SK-N-SH treated with all-trans-retinoic acid at 6 μM for 48 hours (cell line): ENCODE data around the gene CCL23.

Experiments
- ATAC-seq: fragments of 200-7000 bp; cut with Tn5 transposase; 3 replicates; pipeline ENCODE4 v1.9.1; 2020; ENCODE audit warnings: mild to moderate bottlenecking, moderate library complexity
- CSDC2 ChIP-seq: fragments of 250-450 bp; sonication (Bioruptor Pico); IDR thresholded peaks from 2 replicates; pipeline ENCODE4 v1.5.0; 2020; ENCODE audit warnings: mild to moderate bottlenecking, moderate library complexity
- CSRNP3 ChIP-seq: fragments of 250-450 bp; sonication (Bioruptor Pico); IDR thresholded peaks from 2 replicates; pipeline ENCODE4 v1.5.1; 2021; ENCODE audit warnings: mild to moderate bottlenecking, moderate library complexity
- ESRRG ChIP-seq: fragments of 250-450 bp; sonication (Bioruptor Pico); IDR thresholded peaks from 2 replicates; pipeline ENCODE4 v1.6.1; 2021; ENCODE audit warnings: mild to moderate bottlenecking
- ISL1 ChIP-seq: fragments of 250-450 bp; sonication (Bioruptor Pico); IDR thresholded peaks from 2 replicates; pipeline ENCODE4 v2.1.2; 2022; ENCODE audit warnings: mild to moderate bottlenecking, moderate library complexity
- OSR1 ChIP-seq: fragments of 250-450 bp; sonication (Bioruptor Pico); IDR thresholded peaks from 2 replicates; pipeline ENCODE4 v1.8.0; 2022; ENCODE audit warnings: moderate library complexity, mild to moderate bottlenecking, inconsistent platforms
- PPARA ChIP-seq: fragments of 250-450 bp; sonication (Bioruptor Pico); IDR thresholded peaks from 2 replicates; pipeline ENCODE4 v1.5.0; 2020; ENCODE audit warnings: mild to moderate bottlenecking, borderline replicate concordance
- RARB ChIP-seq: fragments of 250-450 bp; sonication (Bioruptor Pico); IDR thresholded peaks from 2 replicates; pipeline ENCODE4 v1.8.0; 2021; ENCODE audit warnings: mild to moderate bottlenecking, moderate library complexity
- SNAI2 ChIP-seq: fragments of 250-450 bp; sonication (Bioruptor Pico); IDR thresholded peaks from 2 replicates; pipeline ENCODE4 v1.5.0; 2020; ENCODE audit warnings: mild to moderate bottlenecking, moderate library complexity
- TCF4 ChIP-seq: fragments of 250-450 bp; sonication (Bioruptor Pico); IDR thresholded peaks from 2 replicates; pipeline ENCODE4 v1.8.0; 2021; ENCODE audit warnings: mild to moderate bottlenecking, moderate library complexity, borderline replicate concordance
- TOX ChIP-seq: fragments of 250-450 bp; sonication (Bioruptor Pico); IDR thresholded peaks from 2 replicates; pipeline ENCODE4 v1.8.0; 2021; ENCODE audit warnings: mild to moderate bottlenecking, moderate library complexity, borderline replicate concordance
- ZC3H10 ChIP-seq: fragments of 250-450 bp; sonication (Bioruptor Pico); IDR thresholded peaks from 2 replicates; pipeline ENCODE4 v1.5.1; 2021; ENCODE audit warnings: mild to moderate bottlenecking, moderate library complexity
- ZFP3 ChIP-seq: fragments of 250-450 bp; sonication (Bioruptor Pico); IDR thresholded peaks from 2 replicates; pipeline ENCODE4 v1.5.0; 2020; ENCODE audit warnings: mild to moderate bottlenecking, moderate library complexity
- ZFP30 ChIP-seq: fragments of 450-650 bp; formaldehyde crosslinking; IDR thresholded peaks from 2 replicates; pipeline ENCODE4 v1.5.0; 2022; ENCODE audit warnings: mild to moderate bottlenecking, moderate library complexity
- ZNF565 ChIP-seq: fragments of 450-650 bp; formaldehyde crosslinking; conservative IDR thresholded peaks from 2 replicates; pipeline ENCODE4 v1.5.0; 2020; ENCODE audit warnings: low read depth, mild to moderate bottlenecking, moderate library complexity
- ZNF70 ChIP-seq: fragments of 450-650 bp; formaldehyde crosslinking; IDR thresholded peaks from 2 replicates; pipeline ENCODE4 v1.5.0; 2020; ENCODE audit warnings: mild to moderate bottlenecking, moderate library complexity
- ZNF8 ChIP-seq: fragments of 450-650 bp; formaldehyde crosslinking; IDR thresholded peaks from 2 replicates; pipeline ENCODE4 v1.5.0; 2020; ENCODE audit warnings: mild to moderate bottlenecking, moderate library complexity
- TF ChIP-seq, protein P1 (sequence below): fragments of 250-450 bp; sonication (Bioruptor Pico); IDR thresholded peaks from 2 replicates; pipeline ENCODE4 v1.8.0; 2020; ENCODE audit warnings: mild to moderate bottlenecking, moderate library complexity, borderline replicate concordance
- TF ChIP-seq, protein P2 (sequence below): fragments of 250-450 bp; sonication (Bioruptor Pico); IDR thresholded peaks from 2 replicates; pipeline ENCODE4 v1.8.0; 2021; ENCODE audit warnings: low read depth, mild to moderate bottlenecking, moderate library complexity, borderline replicate concordance
- TF ChIP-seq, protein P3 (sequence below): fragments of 250-450 bp; sonication (Bioruptor Pico); IDR thresholded peaks from 2 replicates; pipeline ENCODE4 v1.5.1; 2020; ENCODE audit warnings: low read depth, mild to moderate bottlenecking, moderate library complexity

Gene CCL23

GRCh38 chr17:36057911-36058310 lies 40.1 kb upstream of the CCL23 start (continued):
- TF ChIP-seq, protein P1, sequence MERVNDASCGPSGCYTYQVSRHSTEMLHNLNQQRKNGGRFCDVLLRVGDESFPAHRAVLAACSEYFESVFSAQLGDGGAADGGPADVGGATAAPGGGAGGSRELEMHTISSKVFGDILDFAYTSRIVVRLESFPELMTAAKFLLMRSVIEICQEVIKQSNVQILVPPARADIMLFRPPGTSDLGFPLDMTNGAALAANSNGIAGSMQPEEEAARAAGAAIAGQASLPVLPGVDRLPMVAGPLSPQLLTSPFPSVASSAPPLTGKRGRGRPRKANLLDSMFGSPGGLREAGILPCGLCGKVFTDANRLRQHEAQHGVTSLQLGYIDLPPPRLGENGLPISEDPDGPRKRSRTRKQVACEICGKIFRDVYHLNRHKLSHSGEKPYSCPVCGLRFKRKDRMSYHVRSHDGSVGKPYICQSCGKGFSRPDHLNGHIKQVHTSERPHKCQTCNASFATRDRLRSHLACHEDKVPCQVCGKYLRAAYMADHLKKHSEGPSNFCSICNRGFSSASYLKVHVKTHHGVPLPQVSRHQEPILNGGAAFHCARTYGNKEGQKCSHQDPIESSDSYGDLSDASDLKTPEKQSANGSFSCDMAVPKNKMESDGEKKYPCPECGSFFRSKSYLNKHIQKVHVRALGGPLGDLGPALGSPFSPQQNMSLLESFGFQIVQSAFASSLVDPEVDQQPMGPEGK (CRISPR knock-in tag): no peak
- TF ChIP-seq ZFP30 (no peak), OSR1 (CRISPR knock-in tag) (no peak)

GRCh38 chr17:36055921-36056520 lies 38.2 kb upstream of the CCL23 start:
- TF ChIP-seq, protein P2, sequence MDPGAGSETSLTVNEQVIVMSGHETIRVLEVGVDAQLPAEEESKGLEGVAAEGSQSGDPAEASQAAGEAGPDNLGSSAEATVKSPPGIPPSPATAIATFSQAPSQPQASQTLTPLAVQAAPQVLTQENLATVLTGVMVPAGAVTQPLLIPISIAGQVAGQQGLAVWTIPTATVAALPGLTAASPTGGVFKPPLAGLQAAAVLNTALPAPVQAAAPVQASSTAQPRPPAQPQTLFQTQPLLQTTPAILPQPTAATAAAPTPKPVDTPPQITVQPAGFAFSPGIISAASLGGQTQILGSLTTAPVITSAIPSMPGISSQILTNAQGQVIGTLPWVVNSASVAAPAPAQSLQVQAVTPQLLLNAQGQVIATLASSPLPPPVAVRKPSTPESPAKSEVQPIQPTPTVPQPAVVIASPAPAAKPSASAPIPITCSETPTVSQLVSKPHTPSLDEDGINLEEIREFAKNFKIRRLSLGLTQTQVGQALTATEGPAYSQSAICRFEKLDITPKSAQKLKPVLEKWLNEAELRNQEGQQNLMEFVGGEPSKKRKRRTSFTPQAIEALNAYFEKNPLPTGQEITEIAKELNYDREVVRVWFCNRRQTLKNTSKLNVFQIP (CRISPR knock-in tag): no peak
- TF ChIP-seq PPARA (no peak), CSRNP3 (CRISPR knock-in tag) (no peak), ISL1 (CRISPR knock-in tag) (no peak), ZNF8 (CRISPR knock-in tag) (no peak), OSR1 (CRISPR knock-in tag) (no peak), CSDC2 (CRISPR knock-in tag) (no peak), ESRRG (CRISPR knock-in tag) (no peak), ZNF565 (CRISPR knock-in tag) (no peak), ZNF70 (CRISPR knock-in tag) (no peak), RARB (CRISPR knock-in tag) (no peak), ZC3H10 (CRISPR knock-in tag) (no peak), ZFP30 (no peak), SNAI2 (CRISPR knock-in tag) (no peak), TOX (CRISPR knock-in tag) (no peak), TCF4 (CRISPR knock-in tag) (no peak), ZFP3 (no peak)
- TF ChIP-seq, protein P1 (CRISPR knock-in tag): no peak
- TF ChIP-seq, protein P3, sequence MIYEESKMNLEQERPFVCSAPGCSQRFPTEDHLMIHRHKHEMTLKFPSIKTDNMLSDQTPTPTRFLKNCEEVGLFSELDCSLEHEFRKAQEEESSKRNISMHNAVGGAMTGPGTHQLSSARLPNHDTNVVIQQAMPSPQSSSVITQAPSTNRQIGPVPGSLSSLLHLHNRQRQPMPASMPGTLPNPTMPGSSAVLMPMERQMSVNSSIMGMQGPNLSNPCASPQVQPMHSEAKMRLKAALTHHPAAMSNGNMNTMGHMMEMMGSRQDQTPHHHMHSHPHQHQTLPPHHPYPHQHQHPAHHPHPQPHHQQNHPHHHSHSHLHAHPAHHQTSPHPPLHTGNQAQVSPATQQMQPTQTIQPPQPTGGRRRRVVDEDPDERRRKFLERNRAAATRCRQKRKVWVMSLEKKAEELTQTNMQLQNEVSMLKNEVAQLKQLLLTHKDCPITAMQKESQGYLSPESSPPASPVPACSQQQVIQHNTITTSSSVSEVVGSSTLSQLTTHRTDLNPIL (CRISPR knock-in tag): no peak
- ATAC-seq: no peak

- TF ChIP-seq ISL1 (CRISPR knock-in tag) (no peak), SNAI2 (CRISPR knock-in tag) (no peak), ZNF8 (CRISPR knock-in tag) (no peak), ESRRG (CRISPR knock-in tag) (no peak), ZFP30 (no peak), OSR1 (CRISPR knock-in tag) (no peak), ZFP3 (no peak)
- TF ChIP-seq, protein P1 (CRISPR knock-in tag): no peak
- TF ChIP-seq, protein P3 (CRISPR knock-in tag): no peak
- no peak for ATAC-seq
These were observed 37.4 kb upstream of the CCL23 start for GRCh38 chr17:36055171-36055570.
